PC-9 (cell line): ENCODE measurements around the gene TBC1D14. TPM values are rescaled to one million over a fixed set of nuclear protein-coding genes. Genes with fewer than 3 reads are reported as not detected.
A peak's percentile ranks its signal among the peaks of the same experiment; 100 is the strongest.

ENCODE experiments used
- BruUV-seq: library from RNA; stranded (reverse); fragments of 400-500 nt; replicated peaks from 2 replicates; lab custom pipeline; 2021; lab: Mats Ljungman, UMichigan
- CTCF ChIA-PET: fragments of 300-600 bp; sonication (Branson Sonifier 250); formaldehyde crosslinking; loops from one replicate; lab custom pipeline; 2022; ENCODE audit warnings: antibody characterized with exemption; lab: Charles Lee
- POLR2A ChIA-PET: fragments of 300-600 bp; sonication (Branson Sonifier 250); formaldehyde crosslinking; loops from one replicate; lab custom pipeline; 2022; ENCODE audit warnings: antibody characterized with exemption; ENCODE audit not compliant: unreplicated experiment; lab: Charles Lee
- DNase-seq, 2 experiments: peaks; one replicate each; pipeline versions ENCODE4 v3.0.0 to v3.0.0-alpha.2; 2015 to 2022; ENCODE audit warnings: mixed read lengths in 1 of 2
- H2AFZ ChIP-seq: fragments of 200-600 bp; sonication (generic); 2 replicates; pipeline ENCODE4 v1.8.1; 2017; ENCODE audit warnings: antibody characterized with exemption
- H3F3A ChIP-seq: fragments of 200-600 bp; sonication (generic); 2 replicates; pipeline ENCODE4 v1.8.1; 2017; ENCODE audit warnings: antibody characterized with exemption, mild to moderate bottlenecking, low read depth; ENCODE audit not compliant: insufficient read depth
- H3K27ac ChIP-seq: fragments of 200-600 bp; sonication (generic); 2 replicates; pipeline ENCODE4 v1.6.1; 2016; ENCODE audit warnings: mixed run types
- H3K27me3 ChIP-seq: fragments of 200-600 bp; sonication (generic); 2 replicates; pipeline ENCODE4 v1.6.1; 2016; ENCODE audit warnings: low read depth, mixed run types; ENCODE audit not compliant: insufficient read depth
- H3K36me3 ChIP-seq: fragments of 200-600 bp; sonication (generic); 2 replicates; pipeline ENCODE4 v1.6.1; 2016; ENCODE audit warnings: low read depth, mixed run types
- H3K4me1 ChIP-seq: fragments of 200-600 bp; sonication (generic); replicated peaks from 2 replicates; pipeline ENCODE4 v1.6.1; 2016; ENCODE audit warnings: mixed run types; ENCODE audit not compliant: insufficient read depth
- H3K4me2 ChIP-seq: fragments of 200-600 bp; sonication (generic); 2 replicates; pipeline ENCODE4 v1.6.1; 2017; ENCODE audit warnings: mixed run types
- H3K4me3 ChIP-seq: fragments of 200-600 bp; sonication (generic); 2 replicates; pipeline ENCODE4 v1.6.1; 2016; ENCODE audit warnings: mixed run types
- H3K79me2 ChIP-seq: fragments of 200-600 bp; sonication (generic); 2 replicates; pipeline ENCODE4 v1.6.1; 2017; ENCODE audit warnings: low read depth, mixed run types
- H3K9me2 ChIP-seq: fragments of 200-600 bp; sonication (generic); 2 replicates; pipeline ENCODE4 v1.8.1; 2017; ENCODE audit warnings: mild to moderate bottlenecking; ENCODE audit not compliant: insufficient read depth
- H3K9me3 ChIP-seq: fragments of 200-600 bp; sonication (generic); 2 replicates; pipeline ENCODE4 v1.8.1; 2016; ENCODE audit warnings: low read depth; ENCODE audit not compliant: insufficient read depth
- H4K20me1 ChIP-seq: fragments of 200-600 bp; sonication (generic); 2 replicates; pipeline ENCODE4 v1.8.1; 2017; ENCODE audit not compliant: insufficient read depth
- CTCF ChIP-seq: fragments of 200-600 bp; sonication (generic); conservative IDR thresholded peaks from 2 replicates; pipeline ENCODE4 v1.6.1; 2017; ENCODE audit warnings: mixed run types, antibody characterized with exemption, mild to moderate bottlenecking, moderate library complexity
- EZH2 ChIP-seq: fragments of 200-600 bp; sonication (generic); IDR thresholded peaks from 2 replicates; pipeline ENCODE4 v1.8.0; 2017; ENCODE audit warnings: antibody characterized with exemption, low read depth
- intact Hi-C: fragments of 100-400 bp; cut with micrococcal nuclease; formaldehyde crosslinking; loops from one replicate; pipeline ENCODE4 v1.10.0; 2022; ENCODE audit not compliant: unreplicated experiment
- total RNA-seq: library from RNA; stranded (reverse); gene quantifications from 2 replicates; pipeline ENCODE4 v1.2.3, GENCODE V29; 2021

The TBC1D14 gene
- total RNA-seq, 1 experiment from 2014 or later: 46.2 TPM

GRCh38 chr4:6999172-7000086, 89.8 kb downstream of the TBC1D14 start:
- TF ChIP-seq EZH2: no peak
- no peak for TF ChIP-seq CTCF
- intact Hi-C loops: loop anchor here (1.0 to 2.0 kb wide), 3 partner anchors 23 to 82 kb away; partner anchors contain the start of gene GRPEL1
- peak overlapping the region; percentile 57 for H3K4me2 ChIP-seq

GRCh38 chr4:7000421-7001176, 91.0 kb downstream of the TBC1D14 start:
- Histone ChIP-seq H3K4me3 (no peak overlapping the region), H3K36me3 (no peaks in the 10 kb centered on the region), H3F3A (peaks cover 16% of the 10 kb centered on the region), H4K20me1 (no peaks in the 10 kb centered on the region), H3K27me3 (no peaks in the 10 kb centered on the region), H3K9me3 (no peaks in the 10 kb centered on the region), H3K9me2 (no peaks in the 10 kb centered on the region), H3K79me2 (0 out of 2 replicates have a peak, but pooled peaks cover 13% of the 10 kb centered on the region), H3K4me2 (no peak overlapping the region), H2AFZ (no peak overlapping the region), H3K27ac (no peak overlapping the region), H3K4me1 (peaks cover 26% of the 10 kb centered on the region)
- no TSS peak for BruUV-seq
- CTCF ChIA-PET: no interaction called here
- no peak for TF ChIP-seq EZH2
- TF ChIP-seq CTCF: no peak
- intact Hi-C loops: no loop called here
- no peak for DNase-seq
- POLR2A ChIA-PET: no interaction called here

More at GRCh38 chr4:6999172-7000086, 89.8 kb downstream of the TBC1D14 start:
- Histone ChIP-seq H3K4me1 (peaks cover 26% of the 10 kb centered on the region), H4K20me1 (no peaks in the 10 kb centered on the region), H3K79me2 (0 out of 2 replicates have a peak, but pooled peaks cover 13% of the 10 kb centered on the region), H3K27ac (peak overlapping the region; percentile 86), H2AFZ (no peak overlapping the region), H3K27me3 (no peaks in the 10 kb centered on the region), H3K9me3 (no peaks in the 10 kb centered on the region), H3F3A (peaks cover 16% of the 10 kb centered on the region), H3K4me3 (no peak overlapping the region), H3K9me2 (no peaks in the 10 kb centered on the region), H3K36me3 (no peaks in the 10 kb centered on the region)
- peak; percentile 79 to 93 for DNase-seq
- CTCF ChIA-PET: interaction anchor here (1.0 kb wide), 1 partner anchor 43 kb away, joined by 3 read pairs; a partner anchor contains a TSS
- POLR2A ChIA-PET: no interaction called here
- BruUV-seq: TSS peak; percentile 38

- H3K27ac ChIP-seq: no peak overlapping the region
- H3K36me3 ChIP-seq: no peaks in the 10 kb centered on the region
- ChIA-PET CTCF (no interaction called here), POLR2A (no interaction called here)
- intact Hi-C loops: no loop called here
- no peak overlapping the region for H2AFZ ChIP-seq
- no peaks in the 10 kb centered on the region for H3K27me3 ChIP-seq
- no peaks in the 10 kb centered on the region for H3K9me2 ChIP-seq
- H3F3A ChIP-seq: peaks cover 16% of the 10 kb centered on the region
- TF ChIP-seq EZH2: no peak
- no peak for TF ChIP-seq CTCF
- H3K4me2 ChIP-seq: no peak overlapping the region
- H3K9me3 ChIP-seq: no peaks in the 10 kb centered on the region
- BruUV-seq: no TSS peak
- no peaks in the 10 kb centered on the region for H4K20me1 ChIP-seq
- H3K79me2 ChIP-seq: 0 out of 2 replicates have a peak, but pooled peaks cover 13% of the 10 kb centered on the region
- no peak for DNase-seq
- no peak overlapping the region for H3K4me3 ChIP-seq
- H3K4me1 ChIP-seq: peaks cover 26% of the 10 kb centered on the region
Observed at GRCh38 chr4:7001271-7001670, 91.6 kb downstream of the TBC1D14 start.
